GM21423 (cell line): ENCODE measurements around the gene HEATR9.

Experiments
- ATAC-seq: cut with Tn5 transposase; IDR thresholded peaks from one replicate; pipeline ENCODE4 v1.9.1; 2021; ENCODE audit warnings: mild to moderate bottlenecking, moderate library complexity; ENCODE audit not compliant: unreplicated experiment

The HEATR9 gene

DNA sequence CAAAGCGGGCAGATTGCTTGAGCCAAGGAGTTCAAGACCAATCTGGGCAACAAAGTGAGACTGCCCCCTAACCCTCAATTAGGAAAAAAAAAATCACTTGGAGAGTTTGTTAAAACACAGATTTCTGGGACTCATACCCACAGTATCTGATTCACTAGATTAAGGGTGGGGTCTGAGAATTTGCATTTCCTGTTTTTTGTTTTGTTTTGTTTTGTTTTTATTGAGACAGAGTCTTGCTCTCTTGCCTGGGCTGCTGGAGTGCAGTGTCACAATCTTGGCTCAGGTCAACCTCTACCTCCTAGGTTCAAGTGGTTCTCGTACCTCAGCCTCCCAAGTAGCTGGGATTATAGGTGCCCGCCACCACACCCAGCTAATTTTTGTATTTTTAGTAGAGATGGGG is 1.1 kb downstream of the HEATR9 start:
- no peak for ATAC-seq

DNA sequence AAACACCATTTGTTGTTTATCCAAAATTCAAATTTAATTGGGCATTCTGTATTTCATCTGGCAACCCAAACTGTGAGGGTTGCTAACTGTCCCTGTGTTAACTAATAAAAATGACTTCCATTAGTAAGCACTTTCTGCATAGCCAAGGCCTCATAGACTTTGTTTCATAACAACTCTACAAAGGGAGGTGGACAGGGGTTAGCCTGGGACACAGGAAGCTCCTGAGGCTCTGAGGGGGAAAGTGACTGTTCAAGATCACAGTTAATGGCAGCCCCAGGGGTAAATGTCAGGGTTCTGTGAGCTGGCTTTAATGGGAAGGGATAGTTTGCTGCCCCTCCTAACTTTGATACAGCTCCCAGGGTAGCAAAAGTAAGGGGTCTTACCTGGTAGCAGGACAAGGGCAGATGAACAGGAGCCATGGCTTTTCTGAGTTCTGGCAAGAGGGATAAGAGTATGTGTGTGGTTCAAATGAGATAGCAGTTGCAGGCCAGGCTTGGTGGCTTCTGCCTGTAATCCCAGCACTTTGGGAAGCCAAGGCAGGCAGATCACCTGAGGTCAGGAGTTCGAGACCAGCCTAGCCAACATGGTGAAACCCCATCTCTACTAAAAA is 2.2 kb downstream of the HEATR9 start:
- ATAC-seq: no peak

DNA sequence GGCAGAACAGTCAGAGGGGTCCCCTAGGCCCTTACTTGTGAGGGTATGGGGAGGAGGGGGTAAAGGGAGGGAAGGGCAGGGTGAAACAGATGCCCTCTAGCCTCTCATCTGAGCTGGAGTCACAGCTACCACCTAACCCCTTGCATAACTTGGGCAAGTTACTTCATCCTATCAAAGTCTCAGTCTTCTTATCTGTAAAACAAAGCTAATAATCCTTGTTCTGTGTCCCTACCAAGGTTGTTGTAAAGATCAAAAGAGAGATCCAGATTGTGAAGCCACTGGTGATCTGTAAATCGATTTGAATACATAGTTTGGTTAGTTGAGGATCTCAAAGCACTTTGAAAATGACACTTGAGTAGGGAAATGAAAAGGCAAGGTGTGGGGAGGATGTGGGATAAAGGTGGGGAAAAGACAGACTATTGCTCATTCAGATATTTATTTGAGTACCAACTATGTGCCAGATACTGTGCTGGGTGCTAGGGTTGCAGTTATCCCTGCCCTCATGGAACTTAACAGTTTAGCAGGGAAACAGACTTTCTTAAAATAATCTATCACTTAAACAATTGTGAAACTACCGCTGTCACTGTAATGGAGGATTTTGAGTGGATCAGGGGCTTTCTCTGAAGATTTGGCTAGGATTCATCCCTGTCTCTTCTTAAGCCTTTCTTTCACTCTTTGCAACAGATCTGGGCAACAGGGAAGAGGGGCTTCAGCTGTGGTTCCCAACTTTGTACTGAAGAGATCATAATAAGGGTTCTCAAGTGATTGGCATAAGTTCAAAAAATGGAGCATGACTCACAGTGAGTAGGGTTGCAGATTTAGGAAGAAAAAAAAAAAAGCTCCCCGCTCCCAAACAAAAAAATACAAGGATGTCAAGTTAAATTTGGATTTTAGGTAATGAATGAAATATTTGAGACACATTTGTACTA is 3.0 kb downstream of the HEATR9 start:
- ATAC-seq: no peak

DNA sequence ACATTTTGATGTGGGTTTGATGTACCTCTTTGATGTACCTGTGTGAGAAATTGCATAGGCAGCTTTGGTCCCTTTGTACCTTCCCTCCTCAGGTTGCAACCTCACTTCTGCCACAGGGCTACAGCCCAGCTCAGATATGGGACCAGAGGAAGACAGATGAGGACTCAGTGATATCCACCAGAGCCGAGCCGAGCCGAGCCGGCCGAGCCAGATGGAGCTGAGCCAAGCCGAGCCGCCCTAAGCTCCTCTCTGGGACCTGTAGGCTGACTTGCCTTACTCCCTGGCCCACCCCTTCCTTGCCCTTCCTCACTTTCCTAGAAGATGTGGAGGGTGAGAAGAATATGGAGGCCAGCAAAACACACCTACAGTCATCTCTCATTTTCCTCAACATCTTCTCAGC is 3.8 kb downstream of the HEATR9 start:
- no peak for ATAC-seq

DNA sequence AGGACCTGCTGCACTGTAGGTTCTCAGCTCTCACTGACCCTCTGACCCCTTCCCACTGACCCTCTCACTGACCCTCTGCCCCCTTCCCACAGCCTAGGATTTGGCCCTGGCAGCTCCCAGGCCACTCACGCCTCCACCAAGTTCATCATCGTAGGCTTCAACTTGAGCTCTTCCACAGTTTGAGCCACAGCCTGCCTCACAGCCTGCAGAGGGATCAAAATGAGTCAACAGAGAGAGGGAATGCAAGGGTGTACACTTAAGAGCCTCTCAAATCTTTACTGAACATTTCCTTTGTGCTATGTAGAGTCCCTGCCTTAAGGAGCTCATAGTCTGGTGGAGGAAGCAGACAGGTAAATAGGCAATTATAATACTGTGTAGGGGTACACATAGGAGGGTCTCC is 12.1 kb downstream of the HEATR9 start:
- no peak for ATAC-seq

DNA sequence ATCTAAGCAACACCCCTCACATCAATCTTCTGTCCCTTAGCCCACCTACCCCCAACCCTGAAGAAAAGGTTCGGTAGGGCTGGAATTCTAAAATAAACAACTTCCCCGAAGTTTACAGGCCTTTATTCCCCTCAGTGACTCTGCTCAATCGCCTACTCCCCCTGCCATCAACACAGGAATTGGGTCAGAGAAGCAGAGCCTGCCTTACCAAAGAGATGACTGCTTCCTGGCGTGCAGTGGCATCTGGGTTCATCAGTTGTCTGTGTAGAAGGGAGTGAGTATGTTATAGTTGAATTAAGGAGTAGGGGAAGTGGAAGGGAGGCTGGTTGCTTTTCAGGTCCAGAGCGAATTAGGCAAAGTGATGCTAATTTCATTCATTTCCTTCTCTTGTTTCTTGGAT is 12.7 kb downstream of the HEATR9 start:
- no peak for ATAC-seq

DNA sequence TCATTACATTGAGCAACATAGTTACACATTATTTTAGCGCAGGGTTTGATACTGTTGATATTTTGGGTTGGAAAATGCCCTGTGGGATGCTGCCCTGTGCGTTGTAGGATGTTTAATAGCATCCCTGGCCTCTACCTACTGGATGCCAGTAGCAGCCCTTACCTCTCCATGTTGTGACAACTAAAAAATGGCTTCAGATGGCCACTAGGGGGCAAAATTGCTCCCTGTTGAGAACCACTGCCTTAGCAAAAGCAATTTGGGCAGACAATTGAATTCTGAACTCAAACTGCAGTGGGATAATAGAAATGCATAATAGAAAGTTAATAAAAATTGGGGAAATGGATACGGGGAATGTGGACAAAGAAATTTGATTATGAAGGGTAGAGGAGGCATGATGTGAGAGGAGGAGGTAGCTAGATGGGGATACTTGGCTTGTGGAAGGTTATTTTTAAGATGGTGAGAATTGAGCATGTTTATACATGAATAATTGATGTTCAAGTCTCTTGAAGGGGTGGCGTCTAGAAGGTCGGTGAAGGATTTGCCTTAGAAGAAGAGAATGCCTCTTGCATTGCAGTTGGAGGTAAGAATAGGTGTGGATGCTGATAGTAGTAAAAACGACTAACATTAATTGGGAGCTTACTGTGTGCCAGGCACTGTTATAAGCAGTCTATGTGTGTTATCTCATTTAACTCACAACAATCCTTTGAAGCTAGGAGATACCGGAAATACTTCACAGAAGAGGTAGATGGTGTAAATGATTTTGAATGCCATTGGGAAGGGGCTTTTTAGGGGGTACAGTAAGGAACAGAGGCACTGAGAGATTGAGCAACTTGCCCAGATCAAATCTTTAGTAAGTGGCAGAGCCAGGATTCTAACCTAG is 19.0 kb downstream of the HEATR9 start:
- ATAC-seq: no peak

DNA sequence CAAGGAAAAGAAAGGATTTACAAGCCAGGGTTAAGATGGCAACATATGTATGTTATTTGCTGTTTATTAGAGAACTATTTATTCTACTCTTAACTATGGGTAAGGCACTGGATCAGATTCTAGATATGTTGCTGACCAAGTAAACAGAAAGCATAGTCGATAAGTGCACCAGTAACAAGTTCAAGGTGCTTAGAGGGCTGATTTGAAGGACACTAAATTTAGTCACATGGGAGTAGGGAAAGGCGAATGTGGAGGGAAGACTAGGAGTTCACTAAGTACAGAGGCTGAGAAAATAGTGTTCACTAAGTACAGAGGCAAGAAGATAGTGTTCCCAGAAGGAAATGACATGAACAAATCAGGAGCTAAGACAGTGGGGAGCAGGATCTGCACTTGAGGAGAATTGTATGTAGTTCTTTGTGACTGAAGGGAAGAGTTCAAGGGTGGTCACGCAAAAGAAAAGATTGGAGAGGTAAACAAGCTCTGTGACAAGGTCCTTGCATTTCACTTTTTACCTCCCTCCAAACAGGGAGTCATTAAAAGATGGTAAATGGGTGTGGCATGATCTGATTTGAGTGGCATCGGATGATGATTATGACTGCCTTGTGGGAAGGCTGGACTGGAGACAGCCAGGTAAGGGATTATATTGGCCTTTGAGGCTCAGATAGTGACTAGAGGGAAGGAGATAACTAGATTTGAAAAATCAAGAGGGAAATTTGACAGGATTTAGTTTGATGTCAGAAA is 20.9 kb downstream of the HEATR9 start:
- ATAC-seq: no peak

DNA sequence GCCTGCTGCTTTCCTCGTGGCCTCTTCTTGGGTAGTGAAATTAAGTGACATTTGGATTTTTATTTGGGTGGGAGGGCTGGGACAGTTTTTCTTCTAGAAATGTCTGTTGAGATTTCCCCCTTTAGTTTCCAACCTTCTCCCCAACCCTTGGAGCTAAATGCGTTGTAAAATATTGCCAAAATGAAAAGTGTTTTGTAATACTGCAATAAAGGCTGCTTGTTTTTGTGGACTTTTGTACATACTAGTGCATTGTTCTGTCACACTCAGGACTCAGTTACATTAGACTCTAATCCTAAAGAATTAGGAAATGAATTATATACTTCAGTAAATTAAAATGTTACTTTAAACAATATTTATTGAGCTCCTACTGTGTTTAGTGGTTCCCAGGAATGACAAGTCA is 21.7 kb downstream of the HEATR9 start:
- no peak for ATAC-seq

DNA sequence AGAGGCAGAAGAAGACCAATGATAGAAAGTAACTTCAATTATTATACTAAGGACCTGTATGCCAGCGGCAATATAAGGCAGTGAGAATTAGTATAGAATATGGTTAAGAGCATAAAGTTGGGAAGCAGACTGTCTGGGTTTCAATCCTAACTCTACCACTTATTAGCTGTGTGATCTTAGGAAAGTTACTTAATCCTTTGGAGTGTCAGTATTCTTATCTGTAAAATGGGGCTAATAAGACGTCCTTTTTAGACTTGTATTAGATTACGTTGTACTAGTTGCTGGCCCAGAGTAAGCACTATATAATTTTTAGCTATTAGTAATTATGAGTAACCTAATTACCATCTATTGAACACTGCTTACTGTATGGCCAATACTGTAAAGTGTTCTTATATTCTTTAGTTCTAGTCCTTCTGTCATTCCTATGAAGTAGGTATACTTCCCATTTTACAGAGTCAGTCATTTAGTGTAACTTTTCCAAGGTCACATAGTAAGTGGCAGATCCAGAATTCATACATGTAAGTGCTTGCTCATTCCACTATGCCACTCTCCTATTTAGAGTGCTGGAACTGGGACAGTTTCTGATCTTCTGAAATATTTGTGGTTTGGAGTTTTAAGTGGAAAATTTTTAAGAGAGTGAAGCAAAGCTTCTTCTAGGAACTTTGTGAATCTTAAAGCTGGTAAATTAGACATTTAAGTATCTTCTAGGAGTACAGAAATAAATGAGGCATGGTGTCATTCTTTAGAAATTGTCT is 22.5 kb downstream of the HEATR9 start:
- no peak for ATAC-seq

DNA sequence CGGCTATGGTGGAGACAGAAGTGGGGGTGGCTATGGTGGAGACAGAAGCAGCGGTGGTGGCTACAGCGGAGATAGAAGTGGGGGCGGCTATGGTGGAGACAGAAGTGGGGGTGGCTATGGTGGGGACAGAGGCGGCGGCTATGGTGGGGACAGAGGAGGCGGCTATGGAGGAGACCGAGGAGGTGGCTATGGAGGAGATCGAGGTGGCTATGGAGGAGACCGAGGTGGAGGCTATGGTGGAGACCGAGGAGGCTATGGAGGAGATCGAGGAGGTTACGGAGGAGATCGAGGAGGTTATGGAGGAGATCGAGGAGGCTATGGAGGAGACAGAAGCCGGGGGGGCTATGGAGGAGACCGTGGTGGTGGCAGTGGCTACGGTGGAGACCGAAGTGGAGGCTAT is 24.1 kb downstream of the HEATR9 start:
- ATAC-seq: no peak

DNA sequence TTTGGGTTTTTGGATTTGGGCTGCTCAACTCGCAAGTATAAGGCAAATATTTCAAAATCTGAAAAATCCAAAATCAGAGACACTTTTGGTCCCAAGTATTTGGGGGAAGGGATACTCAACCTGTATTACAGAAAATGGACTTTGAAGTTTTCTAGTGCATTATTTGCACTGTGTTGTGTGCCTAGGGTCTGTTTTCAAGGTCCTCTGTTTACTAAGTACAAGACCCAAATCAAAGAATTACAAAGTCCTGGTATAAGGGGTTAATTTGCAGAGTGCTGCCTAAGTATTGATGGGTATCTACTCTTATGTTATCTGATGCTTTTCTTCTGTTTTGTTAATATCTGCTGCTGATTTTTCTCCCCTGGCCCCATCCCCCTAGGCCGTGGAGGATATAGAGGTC is 25.0 kb downstream of the HEATR9 start:
- ATAC-seq: no peak

DNA sequence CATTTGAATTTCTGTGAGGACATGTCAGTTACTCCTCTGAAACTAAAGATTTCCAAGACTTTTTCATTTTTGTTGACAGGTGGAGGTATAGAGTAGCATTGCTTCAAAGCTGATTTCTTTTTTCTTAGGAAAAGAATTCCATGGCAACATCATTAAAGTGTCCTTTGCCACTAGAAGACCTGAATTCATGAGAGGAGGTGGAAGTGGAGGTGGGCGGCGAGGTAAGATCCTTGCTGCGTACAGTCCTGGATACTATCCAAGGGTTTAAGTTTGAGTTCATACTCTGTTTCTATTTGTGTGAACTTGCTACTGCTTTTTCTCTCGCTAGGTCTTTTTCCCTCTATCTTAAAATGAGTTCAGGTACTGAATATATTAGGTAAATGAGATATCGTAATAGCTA is 26.5 kb downstream of the HEATR9 start:
- no peak for ATAC-seq

DNA sequence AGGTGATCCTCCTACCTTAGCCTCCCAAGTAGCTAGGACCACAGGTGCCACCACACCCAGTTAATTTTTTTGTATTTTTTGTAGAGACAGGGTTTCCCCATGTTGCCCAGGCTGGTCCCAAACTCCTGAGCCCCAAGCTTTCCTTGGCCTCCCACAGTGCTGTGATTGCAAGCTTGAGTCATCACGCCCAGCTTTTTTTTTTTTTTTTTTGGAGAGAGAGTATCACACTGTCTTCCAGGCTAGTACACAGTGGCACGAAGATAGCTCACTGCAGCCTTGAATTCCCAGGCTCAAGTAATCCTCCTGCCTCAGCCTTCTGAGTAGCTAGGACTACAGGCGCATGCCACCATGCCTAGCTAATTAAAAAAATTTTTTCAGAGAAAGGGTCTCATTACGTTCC is 27.2 kb downstream of the HEATR9 start:
- ATAC-seq: no peak

DNA sequence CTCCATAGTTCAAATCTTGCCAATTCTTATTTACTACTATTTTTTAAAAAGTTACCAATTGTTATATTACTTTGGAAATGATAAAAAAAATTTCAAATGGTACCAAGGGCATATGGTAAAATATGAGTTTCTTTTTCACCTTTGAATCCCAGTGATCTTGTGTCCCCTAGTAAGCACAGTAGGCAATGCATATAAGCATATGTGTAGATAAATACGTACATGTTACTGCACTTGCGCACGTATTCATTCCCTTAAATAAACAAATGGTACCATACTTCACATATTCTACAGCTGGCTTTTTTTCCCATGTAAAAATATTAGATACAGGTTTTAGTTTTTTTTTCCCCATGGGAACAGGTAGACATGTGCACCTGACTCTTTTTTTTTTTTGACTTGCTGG is 27.6 kb downstream of the HEATR9 start:
- no peak for ATAC-seq

DNA sequence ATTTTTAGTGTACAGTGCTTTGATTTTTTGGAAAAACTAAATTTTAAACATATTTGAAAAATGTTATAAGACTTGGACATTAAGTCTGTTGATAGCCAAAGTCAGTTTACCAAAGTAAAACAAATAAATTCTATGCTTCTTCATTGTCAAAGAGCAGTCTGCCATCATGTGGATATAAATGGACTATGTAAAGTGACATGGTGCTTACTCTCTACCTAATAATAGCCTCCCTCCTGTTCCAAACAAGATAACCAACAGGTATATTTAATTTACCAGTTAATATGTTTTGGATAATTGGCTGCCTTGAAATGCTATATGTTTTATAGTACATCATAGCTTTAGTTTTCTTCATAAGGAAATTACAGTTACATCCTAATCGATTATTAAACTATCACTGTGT is 43.5 kb downstream of the HEATR9 start:
- ATAC-seq: no peak

DNA sequence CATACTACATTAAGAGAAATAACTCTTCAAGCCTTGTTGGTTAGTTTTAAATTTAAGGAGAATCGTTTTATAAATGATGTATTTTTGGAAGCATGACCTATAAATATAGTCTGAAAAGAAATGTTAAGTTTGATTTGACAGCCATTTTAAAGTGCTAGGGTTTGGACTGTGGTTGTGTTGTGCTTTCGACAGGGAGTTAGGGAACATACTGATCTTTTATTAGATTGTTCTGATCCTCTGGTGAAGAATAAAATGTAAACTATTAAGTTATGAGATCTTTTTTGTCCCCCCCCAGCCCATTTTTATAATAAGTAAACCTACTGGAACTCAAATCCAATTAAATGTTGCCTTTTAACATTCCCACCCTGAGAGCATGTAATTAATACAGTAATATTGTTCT is 47.4 kb downstream of the HEATR9 start:
- ATAC-seq: no peak

DNA sequence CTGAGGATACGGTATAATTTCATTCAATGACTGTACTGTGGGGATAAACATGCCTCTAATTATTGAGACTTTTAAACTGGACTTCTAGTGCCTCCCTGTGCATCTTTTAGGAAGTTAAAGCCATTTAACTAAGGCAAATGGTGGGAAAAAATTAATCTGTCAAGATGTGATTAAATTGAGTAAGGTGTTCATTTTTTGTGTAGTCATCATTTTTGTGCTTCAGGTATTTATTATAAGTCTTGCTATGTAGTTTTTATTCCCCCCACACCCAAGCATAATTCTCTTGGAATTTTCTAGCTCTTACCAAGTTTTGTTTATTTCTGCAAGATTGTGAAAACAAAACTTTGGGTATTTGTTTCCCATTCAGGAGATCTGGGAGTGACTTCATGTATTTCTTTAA is 49.2 kb downstream of the HEATR9 start:
- ATAC-seq: no peak

DNA sequence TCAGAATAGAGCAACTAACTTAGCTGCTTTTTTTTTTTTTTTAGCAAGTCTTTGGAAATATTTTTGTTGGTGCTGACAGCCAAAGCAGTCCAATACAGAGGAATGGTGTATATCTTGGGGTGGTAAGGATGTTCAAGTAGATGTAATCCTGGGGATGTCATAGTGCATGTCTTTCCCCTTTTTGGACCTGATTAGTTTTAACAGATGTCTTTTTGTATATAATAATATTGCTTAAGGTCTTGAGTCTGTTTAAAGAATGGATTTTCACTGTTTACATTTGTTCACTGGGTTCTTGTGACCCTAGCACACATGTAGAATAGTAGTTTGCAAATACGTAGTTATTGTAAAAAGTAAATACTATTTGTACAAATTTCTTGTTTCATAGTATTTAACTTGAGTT is 51.5 kb downstream of the HEATR9 start:
- ATAC-seq: no peak

DNA sequence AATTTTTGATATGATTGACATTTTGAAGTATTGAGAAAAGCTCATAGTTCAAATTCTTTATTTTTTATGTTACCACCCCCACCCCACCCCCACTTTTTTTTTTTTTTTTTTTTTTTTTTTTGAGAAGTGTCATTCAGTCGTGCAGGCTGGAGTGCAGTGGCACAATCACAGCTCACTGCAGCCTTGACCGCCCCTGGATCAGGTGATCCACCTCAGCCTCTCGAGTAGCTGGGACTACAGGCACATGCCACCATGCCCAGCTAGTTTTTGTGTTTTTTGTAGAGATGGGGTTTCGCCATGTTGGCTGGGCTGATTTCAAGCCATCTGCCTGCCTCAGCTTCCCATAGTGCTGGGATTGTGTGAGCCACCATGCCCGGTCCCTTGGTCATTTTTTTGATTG is 52.0 kb downstream of the HEATR9 start:
- no peak for ATAC-seq
